Stomach (tissue), 4 donors: ENCODE results near the gene GADD45G.

Experiments
- CTCF ChIP-seq, 7 experiments: fragments of 450-650 bp in 4 of 7; fragments of 200-600 bp in 3 of 7; sonication (generic) in 3 of 7; IDR thresholded peaks; one replicate each; pipeline ENCODE4 v1.5.1; 2016 to 2019; ENCODE audit warnings: antibody characterized with exemption in 7 of 7, control low read depth in 2 of 7, mild to moderate bottlenecking in 1 of 7
- POLR2A ChIP-seq, 4 donors: fragments of 450-650 bp; IDR thresholded peaks; one replicate each; pipeline ENCODE4 v1.6.1; 2016; ENCODE audit warnings: antibody characterized with exemption in 4 of 4, control low read depth in 2 of 4, mild to moderate bottlenecking in 1 of 4, moderate library complexity in 1 of 4

- TF ChIP-seq POLR2A (IDR thresholded peaks at IDR 0.05) (no peak), CTCF (IDR thresholded peaks at IDR 0.05) (no peak)
Observed at GRCh38 chr9:89611425-89611824, 6.6 kb downstream of the GADD45G start.
